HEK293 (cell line): Measurements from ENCODE around the gene PLEKHG1.
A peak's percentile ranks its signal among the peaks of the same experiment; 100 is the strongest.

Source experiments
- CTCF ChIA-PET: fragments of 350-600 bp; formaldehyde crosslinking; extraction: SDS; loops from one replicate; lab custom pipeline; 2021; ENCODE audit warnings: antibody characterized with exemption; lab: Yijun Ruan, JAX
- POLR2A ChIA-PET: fragments of 300-600 bp; formaldehyde crosslinking; extraction: SDS; loops from one replicate; lab custom pipeline; 2020; ENCODE audit warnings: antibody characterized with exemption, inconsistent platforms; lab: Yijun Ruan, JAX
- H3K27ac ChIP-seq: fragments of 200-500 bp; sonication (Bioruptor generic); 2 replicates; pipeline ENCODE4 v1.5.1; 2014; ENCODE audit warnings: low read depth, low read length, control low read depth, inconsistent platforms; ENCODE audit errors: extremely low read depth
- H3K36me3 ChIP-seq, 2 experiments: fragments of 200-500 bp in 1 of 2; sonication (Bioruptor generic) in 1 of 2; 1 replicate in 1 of 2; 2 replicates in 1 of 2; pipeline ENCODE4 v1.5.1; 2014 to 2017; ENCODE audit warnings: inconsistent platforms in 2 of 2, low read length in 2 of 2; ENCODE audit not compliant: control insufficient read depth in 2 of 2, insufficient read depth in 1 of 2
- H3K4me1 ChIP-seq: fragments of 200-500 bp; sonication (Bioruptor generic); 2 replicates; pipeline ENCODE4 v1.5.1; 2014; ENCODE audit warnings: mild to moderate bottlenecking, low read length, inconsistent platforms; ENCODE audit not compliant: control insufficient read depth, insufficient read depth
- H3K4me3 ChIP-seq: 2 replicates; pipeline ENCODE4 v1.5.1; 2011; ENCODE audit warnings: low read depth, mild to moderate bottlenecking, control low read depth, low read length, moderate library complexity
- H3K9me3 ChIP-seq: fragments of 200-500 bp; sonication (Bioruptor generic); 2 replicates; pipeline ENCODE4 v1.5.1; 2014; ENCODE audit warnings: low read depth, low read length, inconsistent platforms; ENCODE audit not compliant: control insufficient read depth, insufficient read depth
- BCL6B ChIP-seq: fragments of 450-650 bp; formaldehyde crosslinking; IDR thresholded peaks from 2 replicates; pipeline ENCODE4 v1.5.1; 2017; ENCODE audit warnings: missing biosample characterization, missing genetic modification characterization
- ELK4 ChIP-seq: IDR thresholded peaks from 2 replicates; pipeline ENCODE4 v1.6.1; 2011; ENCODE audit warnings: mild to moderate bottlenecking, low read depth, low read length, borderline replicate concordance
- GLIS1 ChIP-seq: fragments of 450-650 bp; formaldehyde crosslinking; IDR thresholded peaks from 2 replicates; pipeline ENCODE4 v1.5.1; 2016; ENCODE audit warnings: missing biosample characterization, missing genetic modification characterization
- KLF16 ChIP-seq: fragments of 450-650 bp; formaldehyde crosslinking; IDR thresholded peaks from 2 replicates; pipeline ENCODE4 v1.5.1; 2017; ENCODE audit warnings: missing biosample characterization, missing genetic modification characterization
- KLF7 ChIP-seq: fragments of 450-650 bp; formaldehyde crosslinking; IDR thresholded peaks from 2 replicates; pipeline ENCODE4 v1.5.1; 2016; ENCODE audit warnings: missing biosample characterization, missing genetic modification characterization, borderline replicate concordance
- OVOL3 ChIP-seq: fragments of 450-650 bp; formaldehyde crosslinking; IDR thresholded peaks from 2 replicates; pipeline ENCODE4 v1.5.1; 2016; ENCODE audit warnings: missing biosample characterization, missing genetic modification characterization
- PBX3 ChIP-seq: sonication (generic); formaldehyde crosslinking; IDR thresholded peaks from 2 replicates; pipeline ENCODE4 v1.8.1; 2022; ENCODE audit warnings: mild to moderate bottlenecking, moderate library complexity, missing genetic modification reagents
- REPIN1 ChIP-seq: fragments of 450-650 bp; formaldehyde crosslinking; IDR thresholded peaks from 2 replicates; pipeline ENCODE4 v1.5.1; 2017; ENCODE audit warnings: missing biosample characterization, missing genetic modification characterization, low read depth
- SALL2 ChIP-seq: fragments of 450-650 bp; formaldehyde crosslinking; IDR thresholded peaks from 2 replicates; pipeline ENCODE4 v1.5.0; 2017; ENCODE audit warnings: missing biosample characterization, mild to moderate bottlenecking, missing genetic modification characterization, borderline replicate concordance
- SP7 ChIP-seq: fragments of 450-650 bp; formaldehyde crosslinking; IDR thresholded peaks from 2 replicates; pipeline ENCODE4 v1.5.1; 2016; ENCODE audit warnings: missing biosample characterization, missing genetic modification characterization
- ZBTB17 ChIP-seq: fragments of 450-650 bp; formaldehyde crosslinking; IDR thresholded peaks from 2 replicates; pipeline ENCODE4 v1.5.1; 2016; ENCODE audit warnings: missing biosample characterization, missing genetic modification characterization
- ZBTB21 ChIP-seq: fragments of 450-650 bp; formaldehyde crosslinking; IDR thresholded peaks from 2 replicates; pipeline ENCODE4 v1.5.1; 2017; ENCODE audit warnings: missing biosample characterization, missing genetic modification characterization
- ZNF155 ChIP-seq: fragments of 450-650 bp; formaldehyde crosslinking; IDR thresholded peaks from 2 replicates; pipeline ENCODE4 v1.5.1; 2016; ENCODE audit warnings: missing biosample characterization, missing genetic modification characterization
- ZNF221 ChIP-seq: fragments of 450-650 bp; formaldehyde crosslinking; IDR thresholded peaks from 2 replicates; pipeline ENCODE4 v1.5.1; 2017; ENCODE audit warnings: missing biosample characterization, missing genetic modification characterization, borderline replicate concordance
- ZNF248 ChIP-seq: fragments of 450-650 bp; formaldehyde crosslinking; IDR thresholded peaks from 2 replicates; pipeline ENCODE4 v1.5.1; 2017; ENCODE audit warnings: missing biosample characterization, missing genetic modification characterization
- ZNF416 ChIP-seq: fragments of 450-650 bp; formaldehyde crosslinking; IDR thresholded peaks from 2 replicates; pipeline ENCODE4 v1.5.1; 2016; ENCODE audit warnings: missing biosample characterization, missing genetic modification characterization
- ZNF518A ChIP-seq: fragments of 450-650 bp; formaldehyde crosslinking; conservative IDR thresholded peaks from 2 replicates; pipeline ENCODE4 v1.5.1; 2016; ENCODE audit warnings: low read depth, missing biosample characterization, missing genetic modification characterization
- ZNF549 ChIP-seq: fragments of 450-650 bp; IDR thresholded peaks from 2 replicates; pipeline ENCODE4 v1.5.1; 2018; ENCODE audit warnings: missing biosample characterization, missing genetic modification characterization, mild to moderate bottlenecking, inconsistent platforms, moderate library complexity
- ZNF580 ChIP-seq: fragments of 450-650 bp; formaldehyde crosslinking; IDR thresholded peaks from 2 replicates; pipeline ENCODE4 v1.5.1; 2016; ENCODE audit warnings: missing biosample characterization, missing genetic modification characterization
- ZNF596 ChIP-seq: fragments of 450-650 bp; IDR thresholded peaks from 2 replicates; pipeline ENCODE4 v1.5.0; 2018; ENCODE audit warnings: missing biosample characterization, mild to moderate bottlenecking, missing genetic modification characterization, moderate library complexity
- ZNF600 ChIP-seq: fragments of 450-650 bp; formaldehyde crosslinking; IDR thresholded peaks from 2 replicates; pipeline ENCODE4 v1.5.1; 2016; ENCODE audit warnings: missing biosample characterization, missing genetic modification characterization
- ZNF621 ChIP-seq: fragments of 450-650 bp; formaldehyde crosslinking; IDR thresholded peaks from 2 replicates; pipeline ENCODE4 v1.5.1; 2017; ENCODE audit warnings: missing biosample characterization, missing genetic modification characterization
- ZNF629 ChIP-seq: fragments of 450-650 bp; formaldehyde crosslinking; IDR thresholded peaks from 2 replicates; pipeline ENCODE4 v1.5.1; 2017; ENCODE audit warnings: missing biosample characterization, missing genetic modification characterization
- ZNF660 ChIP-seq: fragments of 450-650 bp; IDR thresholded peaks from 2 replicates; pipeline ENCODE4 v1.5.1; 2018; ENCODE audit warnings: missing biosample characterization, mild to moderate bottlenecking, missing genetic modification characterization
- ZNF677 ChIP-seq: fragments of 450-650 bp; IDR thresholded peaks from 2 replicates; pipeline ENCODE4 v1.5.0; 2018; ENCODE audit warnings: missing biosample characterization, mild to moderate bottlenecking, missing genetic modification characterization, moderate library complexity
- ZNF747 ChIP-seq: fragments of 450-650 bp; formaldehyde crosslinking; IDR thresholded peaks from 2 replicates; pipeline ENCODE4 v1.5.1; 2016; ENCODE audit warnings: missing biosample characterization, missing genetic modification characterization
- ZNF837 ChIP-seq: fragments of 450-650 bp; formaldehyde crosslinking; IDR thresholded peaks from 2 replicates; pipeline ENCODE4 v1.5.1; 2016; ENCODE audit warnings: missing biosample characterization, missing genetic modification characterization
- ZXDB ChIP-seq: fragments of 450-650 bp; formaldehyde crosslinking; IDR thresholded peaks from 2 replicates; pipeline ENCODE4 v1.5.1; 2016; ENCODE audit warnings: missing biosample characterization, missing genetic modification characterization

PLEKHG1 gene

GRCh38 chr6:150606647-150607328 is 7.1 kb downstream of the PLEKHG1 start:
- ChIA-PET POLR2A (interaction anchor here (0.5 to 1.1 kb wide), 2 partner anchors 16 to 27 kb away, joined by 4 read pairs; no protein-coding TSS in a partner anchor), CTCF (interaction anchor here (0.6 to 1.9 kb wide), 6 partner anchors 10 to 189 kb away, joined by 3 to 8 read pairs (median 4); no protein-coding TSS in a partner anchor)
- Histone ChIP-seq H3K4me3 (no peak overlapping the region), H3K36me3 (no peaks in the 10 kb centered on the region), H3K9me3 (no peaks in the 10 kb centered on the region), H3K27ac (no peak overlapping the region)
- no peak for TF ChIP-seq ZNF580 (tag by site-specific recombination)
- TF ChIP-seq ZNF518A (tag by site-specific recombination) = no peak
- TF ChIP-seq ZNF596 = no peak
- no peak for TF ChIP-seq SP7 (tag by site-specific recombination)
- no peak for TF ChIP-seq ZNF549 (tag by site-specific recombination)
- TF ChIP-seq ZNF600 = no peak
- TF ChIP-seq ZNF629 (tag by site-specific recombination) = no peak
- no peak for TF ChIP-seq ZNF660 (tag by site-specific recombination)
- no peak for TF ChIP-seq KLF16 (tag by site-specific recombination)
- TF ChIP-seq ZNF747 (tag by site-specific recombination) = no peak
- no peak for TF ChIP-seq ZNF155 (tag by site-specific recombination)
- TF ChIP-seq ELK4 = no peak
- TF ChIP-seq ZNF621 (tag by site-specific recombination) = no peak
- TF ChIP-seq ZNF416 (tag by site-specific recombination) = no peak
- no peak for TF ChIP-seq BCL6B (tag by site-specific recombination)
- TF ChIP-seq, all 188 proteins: peak for 0
- H3K4me1 ChIP-seq = peaks cover 6% of the 10 kb centered on the region

GRCh38 chr6:150607329-150607650 is 7.6 kb downstream of the PLEKHG1 start:
- Histone ChIP-seq H3K4me1 (peaks cover 6% of the 10 kb centered on the region), H3K27ac (no peak overlapping the region), H3K9me3 (no peaks in the 10 kb centered on the region), H3K36me3 (no peaks in the 10 kb centered on the region), H3K4me3 (no peak overlapping the region)
- CTCF ChIA-PET = interaction anchor here (0.6 to 1.9 kb wide), 4 partner anchors 20 to 189 kb away, joined by 3 to 8 read pairs (median 6); no protein-coding TSS in a partner anchor
- POLR2A ChIA-PET = interaction anchor here (0.5 to 1.1 kb wide), 2 partner anchors 16 to 27 kb away, joined by 4 read pairs; no protein-coding TSS in a partner anchor
- TF ChIP-seq SALL2 (tag by site-specific recombination) = no peak
- TF ChIP-seq SP7 (tag by site-specific recombination) = peak; percentile 96
- no peak for TF ChIP-seq PBX3 (CRISPR knock-in tag)
- no peak for TF ChIP-seq ZNF248 (tag by site-specific recombination)
- no peak for TF ChIP-seq REPIN1 (tag by site-specific recombination)
- TF ChIP-seq ZNF677 (tag by site-specific recombination) = no peak
- TF ChIP-seq OVOL3 = no peak
- TF ChIP-seq ZXDB = no peak
- no peak for TF ChIP-seq GLIS1
- no peak for TF ChIP-seq ZBTB21 (tag by site-specific recombination)
- no peak for TF ChIP-seq ZNF837
- TF ChIP-seq ZBTB17 = peak; percentile 50
- no peak for TF ChIP-seq KLF7 (tag by site-specific recombination)
- no peak for TF ChIP-seq ZNF221 (tag by site-specific recombination)
